T-cell (primary cell): Measurements from ENCODE around the gene DGKD. TPM values are rescaled to one million over a fixed set of nuclear protein-coding genes. Genes with fewer than 3 reads are reported as not detected.

Experiments
- ATAC-seq, 4 experiments: fragments of 200-7000 bp in 3 of 4; fragments of 150-1000 bp in 1 of 4; cut with Tn5 transposase; replicated peaks in 1 of 4; 1 replicate in 3 of 4; 2 replicates in 1 of 4; pipeline ENCODE4 v1.10.0; 2021; ENCODE audit warnings: moderate library complexity in 3 of 4, mild to moderate bottlenecking in 2 of 4, moderate number of reproducible peaks in 1 of 4
- CTCF ChIA-PET, 2 donors: fragments of 300-600 bp; sonication (Branson Sonifier 250); formaldehyde crosslinking; loops; one replicate each; lab custom pipeline; 2022; ENCODE audit warnings: antibody characterized with exemption in 2 of 2; lab: Charles Lee
- POLR2A ChIA-PET, 2 donors: fragments of 300-600 bp; sonication (Branson Sonifier 250); formaldehyde crosslinking; loops; one replicate each; lab custom pipeline; 2022; ENCODE audit warnings: antibody characterized with exemption in 2 of 2; lab: Charles Lee
- DNase-seq, 35 experiments: peaks; one replicate each; pipeline versions ENCODE4 v3.0.0 to v3.0.0-alpha.2; 2013 to 2023
- H3K27ac ChIP-seq: one replicate; pipeline ENCODE4 v1.5.1; 2013; ENCODE audit warnings: low read length
- H3K27me3 ChIP-seq, 2 experiments: replicated peaks in 1 of 2; 1 replicate in 1 of 2; 2 replicates in 1 of 2; pipeline versions ENCODE4 v1.6.1 to v1.7.0; 2013; ENCODE audit warnings: low read length in 1 of 2, mixed read lengths in 1 of 2; ENCODE audit not compliant: control insufficient read depth in 2 of 2, insufficient read depth in 2 of 2; ENCODE audit errors: extremely low read depth in 1 of 2
- H3K36me3 ChIP-seq, 2 donors: 1 replicate in 1 of 2; 2 replicates in 1 of 2; pipeline versions ENCODE4 v1.6.1 to v1.7.0; 2013; ENCODE audit warnings: low read length in 1 of 2; ENCODE audit not compliant: control insufficient read depth in 2 of 2, insufficient read depth in 1 of 2; ENCODE audit errors: extremely low read depth in 1 of 2
- H3K4me1 ChIP-seq, 2 experiments: 1 replicate in 1 of 2; 2 replicates in 1 of 2; pipeline versions ENCODE4 v1.6.1 to v1.7.0; 2013; ENCODE audit warnings: low read length in 2 of 2, mixed read lengths in 1 of 2; ENCODE audit not compliant: insufficient read depth in 2 of 2, control insufficient read depth in 1 of 2; ENCODE audit errors: extremely low read depth in 1 of 2
- H3K4me3 ChIP-seq, 2 donors: 1 replicate in 1 of 2; 2 replicates in 1 of 2; pipeline versions ENCODE4 v1.5.1 to v1.7.0; 2013; ENCODE audit warnings: mild to moderate bottlenecking in 2 of 2, low read length in 1 of 2, moderate library complexity in 1 of 2; ENCODE audit not compliant: control insufficient read depth in 1 of 2; ENCODE audit errors: extremely low read depth in 1 of 2
- H3K9me3 ChIP-seq: 2 replicates; pipeline ENCODE4 v1.7.0; 2013
- H3K27ac Mint-ChIP-seq, 2 donors: one replicate each; pipeline ENCODE4 v1.8.0; 2020 to 2021; ENCODE audit warnings: mild to moderate bottlenecking in 2 of 2, mixed read lengths in 2 of 2
- H3K27me3 Mint-ChIP-seq, 2 donors: one replicate each; pipeline ENCODE4 v1.8.0; 2021 to 2022; ENCODE audit warnings: mixed read lengths in 2 of 2
- H3K36me3 Mint-ChIP-seq: one replicate; pipeline ENCODE4 v1.8.0; 2021; ENCODE audit warnings: mixed read lengths
- H3K4me1 Mint-ChIP-seq, 3 donors: one replicate each; pipeline ENCODE4 v1.8.0; 2020 to 2022; ENCODE audit warnings: mixed read lengths in 3 of 3, mild to moderate bottlenecking in 1 of 3
- H3K4me3 Mint-ChIP-seq, 3 donors: one replicate each; pipeline ENCODE4 v1.8.0; 2020 to 2022; ENCODE audit warnings: mild to moderate bottlenecking in 3 of 3, mixed read lengths in 3 of 3, moderate library complexity in 3 of 3
- H3K9me3 Mint-ChIP-seq, 3 donors: one replicate each; pipeline ENCODE4 v1.8.0; 2020 to 2022; ENCODE audit warnings: mixed read lengths in 3 of 3
- WGBS: methylation state at CpG from one replicate; pipeline ENCODE4 v1.1.5; 2013; ENCODE audit warnings: missing lambda C conversion rate; ENCODE audit not compliant: insufficient coverage; 5-methylcytosine and 5-hydroxymethylcytosine counted together
- total RNA-seq, 35 experiments: library from RNA in 6 of 35; stranded (reverse) in 6 of 35; fragments of 120-200 nt in 1 of 35; gene quantifications; one replicate each; pipeline versions ENCODE4 v1.2.1 to v1.2.4 and lab custom pipeline; 2013 to 2026

DGKD gene
- total RNA-seq, 5 donors from 2014 or later (not counting 1 experiment from before 2014, with no cell fraction given): 143 to 254 (median 163) TPM

GRCh38 chr2:233503947-233504637 is 149.8 kb downstream of the DGKD start:
- no peak overlapping the region for H3K4me3 ChIP-seq
- peaks cover 11% of the 10 kb centered on the region for H3K9me3 ChIP-seq
- peaks cover 0 to 3% of the 10 kb centered on the region in 2 donors for H3K36me3 ChIP-seq
- no peak for DNase-seq
- H3K9me3 Mint-ChIP-seq: peaks cover 14 to 33% (median 26%) of the 10 kb centered on the region in 3 donors
- H3K4me1 Mint-ChIP-seq: no peaks in the 10 kb centered on the region
- WGBS: no CpG with 5 or more reads among the region's 1 CpG
- H3K4me1 ChIP-seq: no peaks in the 10 kb centered on the region
- no peak overlapping the region for H3K27ac Mint-ChIP-seq
- H3K27ac ChIP-seq: no peak overlapping the region
- no peak overlapping the region for H3K4me3 Mint-ChIP-seq
- CTCF ChIA-PET: no interaction called here
- POLR2A ChIA-PET: no interaction called here
- H3K27me3 ChIP-seq: no peaks in the 10 kb centered on the region
- H3K36me3 Mint-ChIP-seq: peaks cover 80% of the 10 kb centered on the region
- H3K27me3 Mint-ChIP-seq: no peaks in the 10 kb centered on the region
- ATAC-seq: no peak

GRCh38 chr2:233513953-233514655 is 159.8 kb downstream of the DGKD start:
- no peak for ATAC-seq

GRCh38 chr2:233519787-233520611 is 165.7 kb downstream of the DGKD start:
- no peak overlapping the region for H3K27ac ChIP-seq
- Mint-ChIP-seq H3K9me3 (no peaks in the 10 kb centered on the region), H3K27me3 (no peaks in the 10 kb centered on the region), H3K27ac (no peak overlapping the region), H3K4me3 (no peak overlapping the region), H3K4me1 (no peaks in the 10 kb centered on the region), H3K36me3 (peaks cover 61% of the 10 kb centered on the region)
- ATAC-seq (no peak), DNase-seq (no peak)
- no peaks in the 10 kb centered on the region for H3K9me3 ChIP-seq
- no peaks in the 10 kb centered on the region for H3K4me1 ChIP-seq
- H3K36me3 ChIP-seq: peaks cover 0 to 14% of the 10 kb centered on the region in 2 donors
- CTCF ChIA-PET: no interaction called here
- no CpG with 5 or more reads among the region's 3 CpGs for WGBS
- no peak overlapping the region for H3K4me3 ChIP-seq
- no peaks in the 10 kb centered on the region for H3K27me3 ChIP-seq
- POLR2A ChIA-PET: no interaction called here

More at GRCh38 chr2:233513953-233514655, 159.8 kb downstream of the DGKD start:
- H3K27ac Mint-ChIP-seq: peak overlapping the region in 1 of 2 donors; percentile 5
- Histone ChIP-seq H3K4me1 (no peaks in the 10 kb centered on the region), H3K4me3 (no peak overlapping the region), H3K27ac (no peak overlapping the region), H3K9me3 (no peaks in the 10 kb centered on the region), H3K36me3 (no peaks in the 10 kb centered on the region), H3K27me3 (no peaks in the 10 kb centered on the region)
- no peak for DNase-seq
- POLR2A ChIA-PET: no interaction called here
- peaks cover 0 to 5% (median 5%) of the 10 kb centered on the region in 3 donors for H3K4me1 Mint-ChIP-seq
- peaks cover 37% of the 10 kb centered on the region for H3K36me3 Mint-ChIP-seq
- WGBS: 76% methylated on average over 3 of the region's 7 CpGs
- no peaks in the 10 kb centered on the region for H3K27me3 Mint-ChIP-seq
- no peak overlapping the region for H3K4me3 Mint-ChIP-seq
- no peaks in the 10 kb centered on the region for H3K9me3 Mint-ChIP-seq
- CTCF ChIA-PET: no interaction called here

Other genes starting within 250 kb of the DGKD start
- 100 to 1,000 TPM in 1 of 5 donors, 10 to 100 TPM in 4; 73.9 to 117 (median 83.4) TPM for gene ATG16L1, start 102.8 kb upstream of the DGKD start, total RNA-seq
- under 1 TPM in 2 of 5 donors, not detected in 3; 0.03 to 0.37 TPM for gene SAG, start 46.7 kb upstream of the DGKD start, total RNA-seq
- 10 to 100 TPM; 17.3 to 24.5 (median 20.4) TPM for gene USP40, start 212.3 kb downstream of the DGKD start, total RNA-seq